Measurements from ENCODE around the gene RPS24.

Gene RPS24

GRCh38 chr10:78035437-78035836, 1.8 kb downstream of the RPS24 start:
- H3K4me3 ChIP-seq, result peak overlapping the region; percentile 77 to 94 (median 88); a peak in 18 of 20 replicates
- peak overlapping the region; percentile 87 to 96 (median 92) for H3K9ac ChIP-seq
- no peaks in the 10 kb centered on the region for H3K27me3 ChIP-seq
- H3K9me3 ChIP-seq (replicated peaks in 1 of 11), result no peaks in the 10 kb centered on the region
- peaks cover 58 to 63% (median 60%) of the 10 kb centered on the region in 11 experiments for H4K20me1 ChIP-seq
- peak overlapping the region; percentile 81 to 98 (median 94) for H3K4me2 ChIP-seq
- peak overlapping the region in 4 of 11 experiments; percentile 79 to 94 (median 87); a peak in 4 of 22 replicates for H3K27ac ChIP-seq
- peaks cover 45 to 59% (median 54%) of the 10 kb centered on the region in 10 experiments for H3K4me1 ChIP-seq
- no peak for TF ChIP-seq Cebpa-rat (IDR thresholded peaks at IDR 0.05)
- peaks cover 55 to 62% (median 60%) of the 10 kb centered on the region in 11 experiments for H3K36me3 ChIP-seq

DNA sequence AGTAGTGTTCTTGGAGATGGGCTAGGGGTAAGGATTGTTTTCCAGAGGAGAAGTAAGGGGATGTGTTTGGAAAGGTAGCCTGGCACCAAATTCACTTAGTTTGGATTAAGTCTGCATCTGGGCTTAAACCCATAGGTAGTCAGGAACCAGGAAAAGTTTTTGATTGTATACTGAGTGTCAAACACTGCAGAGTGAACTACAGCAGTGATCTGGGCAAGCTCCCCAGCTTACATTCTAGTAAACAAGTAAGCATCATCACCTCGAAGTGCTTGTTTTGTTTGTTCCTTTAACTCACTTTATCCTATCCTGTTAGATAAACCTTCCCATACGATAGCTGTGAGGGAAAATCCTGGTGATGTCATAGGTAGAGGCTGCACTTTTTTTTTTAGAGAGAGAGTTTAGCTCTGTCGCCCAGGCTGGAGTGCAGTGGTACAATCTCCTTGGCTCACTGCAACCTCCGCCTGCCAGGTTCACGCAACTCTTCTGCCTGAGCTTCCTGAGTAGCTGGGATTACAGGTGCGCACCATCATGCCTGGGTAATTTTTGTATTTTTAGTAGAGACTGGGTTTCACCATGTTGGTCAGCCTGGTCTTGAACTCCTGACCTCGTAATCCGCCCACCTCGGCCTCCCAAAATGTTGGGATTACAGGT, 2.4 kb downstream of the RPS24 start:
- Histone ChIP-seq H3K27ac (no peak overlapping the region; a peak in 1 of 22 replicates), H3K9ac (peak overlapping the region; percentile 87 to 96 (median 92); a peak in 21 of 22 replicates), H3K36me3 (peaks cover 61 to 68% (median 66%) of the 10 kb centered on the region in 11 experiments), H3K4me1 (peaks cover 45 to 62% (median 56%) of the 10 kb centered on the region in 10 experiments), H4K20me1 (peaks cover 64 to 69% (median 67%) of the 10 kb centered on the region in 11 experiments), H3K4me3 (peak overlapping the region in 9 of 10 experiments; percentile 77 to 94 (median 88); a peak in 18 of 20 replicates), H3K27me3 (no peaks in the 10 kb centered on the region), H3K9me3 (replicated peaks in 1 of 11) (no peaks in the 10 kb centered on the region), H3K4me2 (peak overlapping the region; percentile 81 to 98 (median 94))
- no peak for TF ChIP-seq Cebpa-rat (IDR thresholded peaks at IDR 0.05)

DNA sequence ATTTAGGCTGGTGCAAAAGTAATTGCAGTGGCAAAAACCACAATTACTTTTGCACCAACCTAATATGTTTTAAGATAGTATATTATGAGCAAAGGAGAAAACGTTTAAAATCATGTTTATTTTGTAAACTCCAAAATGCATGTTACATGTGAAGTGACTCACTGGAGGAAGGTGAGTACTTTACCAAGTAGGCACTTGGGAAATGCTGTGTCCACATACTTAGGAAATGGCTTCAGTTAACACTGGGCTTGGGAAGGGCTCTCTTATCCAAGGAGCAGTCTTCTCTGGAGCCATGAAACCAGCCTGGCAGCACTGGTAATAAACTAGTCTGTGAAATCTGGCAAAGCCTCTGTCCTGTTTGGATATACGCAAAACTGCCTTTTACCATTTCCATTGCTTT, 4.4 kb downstream of the RPS24 start:
- H3K4me3 ChIP-seq, result peak overlapping the region in 4 of 10 experiments; percentile 83 to 94 (median 90); a peak in 6 of 20 replicates
- peaks cover 49 to 75% (median 66%) of the 10 kb centered on the region in 10 experiments for H3K4me1 ChIP-seq
- peaks cover 85 to 89% (median 87%) of the 10 kb centered on the region in 11 experiments for H4K20me1 ChIP-seq
- peak overlapping the region in 6 of 11 experiments; percentile 21 to 94 (median 40); a peak in 10 of 22 replicates for H3K9ac ChIP-seq
- no peaks in the 10 kb centered on the region for H3K27me3 ChIP-seq
- peaks cover 82 to 88% (median 85%) of the 10 kb centered on the region in 11 experiments for H3K36me3 ChIP-seq
- no peaks in the 10 kb centered on the region for H3K9me3 ChIP-seq (replicated peaks in 1 of 11)
- no peak overlapping the region for H3K27ac ChIP-seq
- H3K4me2 ChIP-seq, result peak overlapping the region; percentile 81 to 98 (median 94); a peak in 20 of 22 replicates
- no peak for TF ChIP-seq Cebpa-rat (IDR thresholded peaks at IDR 0.05)

DNA sequence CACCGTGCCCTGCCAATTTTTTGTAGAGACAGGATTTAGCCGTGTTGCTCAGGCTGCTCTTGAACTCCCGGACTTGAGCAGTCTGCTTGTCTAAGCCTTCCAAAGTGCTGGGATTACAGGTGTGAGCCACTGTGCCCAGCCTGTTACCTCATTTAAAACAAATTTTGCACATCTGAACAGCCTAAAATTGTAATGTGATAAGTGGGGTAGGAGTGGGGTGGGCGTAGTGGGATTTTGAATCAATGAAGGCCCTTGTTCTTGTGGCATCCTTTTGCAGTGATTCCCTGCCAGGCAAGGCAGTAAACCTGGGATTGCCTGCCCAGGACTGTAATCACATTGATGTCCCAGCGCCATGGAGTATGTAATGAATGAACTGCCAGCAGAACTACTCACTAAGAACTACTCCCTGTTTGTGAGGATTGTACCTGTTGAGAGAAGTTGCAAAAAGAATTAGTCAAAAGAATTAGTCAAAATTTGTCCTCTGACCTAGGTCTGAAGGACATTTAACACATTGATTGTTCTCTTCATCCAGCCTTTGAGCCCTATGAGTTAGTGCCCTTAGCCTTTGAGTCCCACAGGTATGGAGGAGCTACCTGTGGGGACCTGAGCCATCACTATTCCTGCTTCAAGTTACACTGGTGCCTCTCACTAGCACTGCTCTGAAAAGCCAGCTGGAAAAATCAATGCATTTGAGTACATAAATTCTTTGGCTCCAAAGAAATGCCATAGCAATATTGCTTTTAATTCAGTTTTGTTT, 5.3 kb downstream of the RPS24 start:
- no peaks in the 10 kb centered on the region for H3K27me3 ChIP-seq
- peak overlapping the region in 10 of 11 experiments; percentile 4 to 91 (median 20); a peak in 10 of 22 replicates for H3K9ac ChIP-seq
- H3K9me3 ChIP-seq (replicated peaks in 1 of 11), result no peaks in the 10 kb centered on the region
- H3K4me1 ChIP-seq, result peaks cover 50 to 84% (median 68%) of the 10 kb centered on the region in 10 experiments
- peak overlapping the region in 10 of 11 experiments; percentile 7 to 98 (median 93); a peak in 17 of 22 replicates for H3K4me2 ChIP-seq
- no peak overlapping the region for H3K27ac ChIP-seq
- no peak overlapping the region; a peak in 1 of 20 replicates for H3K4me3 ChIP-seq
- no peak for TF ChIP-seq Cebpa-rat (IDR thresholded peaks at IDR 0.05)
- peaks cover 83 to 92% (median 88%) of the 10 kb centered on the region in 11 experiments for H3K36me3 ChIP-seq
- peaks cover 93 to 98% (median 96%) of the 10 kb centered on the region in 11 experiments for H4K20me1 ChIP-seq

GRCh38 chr10:78039743-78040142, 6.1 kb downstream of the RPS24 start:
- peak overlapping the region in 3 of 11 experiments; percentile 4 to 95 (median 91); a peak in 2 of 22 replicates for H3K4me2 ChIP-seq

DNA sequence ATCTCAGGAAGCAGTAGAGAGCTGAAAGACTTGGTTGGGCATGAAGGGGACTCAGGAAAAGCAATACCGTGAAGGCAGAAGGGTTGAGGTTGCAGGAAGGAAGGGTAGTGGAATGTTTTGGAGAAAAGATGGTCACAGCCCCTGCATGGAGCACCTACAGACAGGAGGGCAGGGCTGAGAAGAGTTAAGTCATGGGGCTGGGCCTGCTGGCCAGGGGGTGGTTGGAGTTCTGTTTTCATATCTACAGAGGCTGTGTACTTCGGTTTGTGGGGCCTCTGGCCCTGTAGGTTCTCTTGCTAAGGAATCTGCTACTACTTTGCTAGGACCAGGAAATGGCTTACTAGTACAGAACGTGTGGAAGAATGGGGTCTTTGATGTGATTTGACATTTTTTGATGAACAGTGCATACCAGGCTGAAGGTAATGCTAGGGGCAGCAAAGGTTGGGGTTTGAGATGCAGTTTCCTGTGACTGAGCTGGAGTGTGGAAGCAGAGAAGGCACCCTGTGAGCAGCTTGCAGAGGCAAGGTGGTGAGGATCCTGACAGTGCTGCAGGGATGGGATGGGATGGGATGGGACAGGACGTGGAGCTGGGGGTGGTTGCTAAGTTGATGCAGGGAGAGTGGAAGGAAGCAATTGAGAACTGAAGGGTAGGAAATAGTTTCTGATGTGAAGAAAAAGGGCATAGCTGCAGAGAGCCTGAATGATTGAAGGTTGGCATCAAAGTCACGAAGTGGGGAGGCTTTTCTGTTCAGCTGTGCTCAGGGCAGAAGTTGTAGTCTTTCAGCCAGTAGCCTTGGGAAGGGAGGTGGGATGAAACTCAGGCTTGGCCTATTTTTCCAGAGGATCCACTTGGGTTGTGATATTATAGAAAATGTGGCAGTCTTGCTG, 7.8 kb downstream of the RPS24 start:
- H3K27me3 ChIP-seq, result no peaks in the 10 kb centered on the region
- TF ChIP-seq Cebpa-rat (IDR thresholded peaks at IDR 0.05), result no peak
- H3K4me1 ChIP-seq, result peaks cover 48 to 92% (median 73%) of the 10 kb centered on the region in 10 experiments
- peaks cover 65 to 74% (median 68%) of the 10 kb centered on the region in 11 experiments for H3K36me3 ChIP-seq
- H3K4me3 ChIP-seq, result no peak overlapping the region
- H3K9me3 ChIP-seq (replicated peaks in 1 of 11), result no peaks in the 10 kb centered on the region
- no peak overlapping the region for H3K27ac ChIP-seq
- H4K20me1 ChIP-seq, result peaks cover 84 to 100% (median 100%) of the 10 kb centered on the region in 11 experiments
- H3K4me2 ChIP-seq, result peak overlapping the region in 1 of 11 experiments; percentile 6; a peak in 1 of 22 replicates
- H3K9ac ChIP-seq, result peak overlapping the region in 4 of 11 experiments; percentile 1 to 27 (median 16); a peak in 3 of 22 replicates

More at GRCh38 chr10:78039743-78040142, 6.1 kb downstream of the RPS24 start:
- Histone ChIP-seq H3K4me1 (peaks cover 55 to 91% (median 74%) of the 10 kb centered on the region in 10 experiments), H3K36me3 (peaks cover 81 to 89% (median 84%) of the 10 kb centered on the region in 11 experiments), H3K9me3 (replicated peaks in 1 of 11) (no peaks in the 10 kb centered on the region), H3K9ac (peak overlapping the region in 4 of 11 experiments; percentile 8 to 91 (median 18); a peak in 5 of 22 replicates), H3K27ac (no peak overlapping the region), H4K20me1 (peaks cover 99 to 100% (median 100%) of the 10 kb centered on the region in 11 experiments), H3K27me3 (no peaks in the 10 kb centered on the region), H3K4me3 (no peak overlapping the region)
- no peak for TF ChIP-seq Cebpa-rat (IDR thresholded peaks at IDR 0.05)

GRCh38 chr10:78042058-78042751, 8.5 kb downstream of the RPS24 start:
- Histone ChIP-seq H3K9ac (0 out of 22 replicates have a peak overlapping the region, but pooled peaks of 1 of the 11 experiments have one; percentile 6), H3K4me3 (no peak overlapping the region), H3K36me3 (peaks cover 57 to 66% (median 60%) of the 10 kb centered on the region in 11 experiments), H3K27me3 (no peaks in the 10 kb centered on the region), H3K4me2 (peak overlapping the region in 1 of 11 experiments; percentile 6; a peak in 1 of 22 replicates), H4K20me1 (peaks cover 76 to 100% (median 99%) of the 10 kb centered on the region in 11 experiments), H3K27ac (no peak overlapping the region), H3K4me1 (peaks cover 40 to 91% (median 72%) of the 10 kb centered on the region in 10 experiments), H3K9me3 (replicated peaks in 1 of 11) (no peaks in the 10 kb centered on the region)
- TF ChIP-seq Cebpa-rat (IDR thresholded peaks at IDR 0.05), result no peak

All from BLaER1 treated with 17β-estradiol and CSF1 and Interleukin-3, amounts not matched to agents 10 nM and 100 nM (cell line).